DMS153 treated with DMSO at 0.1 percent for 48 hours (cell line): ENCODE results near the gene ANK3.
"Not testable (repeated sequence)": the region's sequence is repeated elsewhere in the genome, so short reads cannot be mapped to it uniquely, and the experiment has no call there.

Experiments
- DNase-seq: peaks from one replicate; lab custom pipeline; 2025; ENCODE audit not compliant: unreplicated experiment; lab: John Stamatoyannopoulos, UW

ANK3 gene

GRCh38 chr10:60041489-60042133 is 348.1 kb downstream of the ANK3 start:
- no peak for DNase-seq

DNA sequence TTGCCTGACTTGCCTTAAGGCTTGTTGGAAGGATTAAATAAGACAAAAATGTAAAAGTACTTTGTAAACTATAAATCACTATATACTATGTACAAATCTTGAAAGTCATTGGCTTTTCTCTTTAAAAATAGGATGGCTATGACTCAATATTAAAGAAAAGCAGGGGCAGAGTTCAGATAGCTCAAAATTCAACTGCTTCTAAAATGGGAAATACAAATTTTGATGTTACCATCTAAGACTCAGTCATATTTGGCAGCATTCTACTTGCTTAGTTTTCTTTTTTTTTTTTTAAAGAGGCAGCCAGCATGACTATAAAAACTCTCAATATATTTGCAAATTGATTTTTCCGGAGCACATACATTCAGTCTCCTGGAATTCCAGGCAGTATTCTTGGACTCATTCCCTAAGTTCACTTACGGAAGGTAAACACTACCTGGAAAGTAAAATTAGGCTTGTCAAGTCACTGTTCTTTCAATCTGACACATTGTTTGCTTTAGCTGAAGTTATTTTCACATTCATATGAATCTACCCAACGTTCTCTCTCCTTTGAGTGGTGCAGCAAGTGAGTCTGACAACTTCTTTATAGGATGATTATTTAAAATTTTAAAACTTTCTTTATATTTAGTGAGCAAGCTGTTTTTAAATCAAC is 349.5 kb downstream of the ANK3 start:
- DNase-seq: no peak

GRCh38 chr10:60035984-60036383 is 353.7 kb downstream of the ANK3 start:
- no peak for DNase-seq

GRCh38 chr10:60035375-60035774 is 354.3 kb downstream of the ANK3 start:
- DNase-seq: not testable (repeated sequence)

- DNase-seq: peak; percentile 54
Observed at GRCh38 chr10:60032723-60033122, 357.0 kb downstream of the ANK3 start.

DNA sequence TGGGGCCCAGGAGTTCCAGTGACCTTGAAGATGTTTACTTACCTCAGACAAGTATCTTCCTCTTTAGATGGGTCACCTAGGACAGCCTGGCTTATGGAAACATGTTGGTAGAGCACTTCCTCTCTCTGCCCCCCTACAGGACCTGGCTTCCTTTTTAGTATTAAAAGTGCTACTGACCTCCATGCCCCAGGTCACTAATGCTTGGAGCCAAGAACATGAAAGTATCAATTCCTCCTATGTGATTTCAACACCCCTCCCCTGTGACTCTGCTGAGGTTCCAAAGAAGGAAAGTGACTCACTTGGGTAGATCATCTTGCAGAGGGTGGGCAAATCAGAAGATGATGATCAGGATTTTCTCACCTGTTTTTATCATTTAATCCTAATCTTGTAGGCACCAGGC is 358.0 kb downstream of the ANK3 start:
- no peak for DNase-seq

- no peak for DNase-seq
Observed at GRCh38 chr10:60031183-60031582, 358.5 kb downstream of the ANK3 start.

DNA sequence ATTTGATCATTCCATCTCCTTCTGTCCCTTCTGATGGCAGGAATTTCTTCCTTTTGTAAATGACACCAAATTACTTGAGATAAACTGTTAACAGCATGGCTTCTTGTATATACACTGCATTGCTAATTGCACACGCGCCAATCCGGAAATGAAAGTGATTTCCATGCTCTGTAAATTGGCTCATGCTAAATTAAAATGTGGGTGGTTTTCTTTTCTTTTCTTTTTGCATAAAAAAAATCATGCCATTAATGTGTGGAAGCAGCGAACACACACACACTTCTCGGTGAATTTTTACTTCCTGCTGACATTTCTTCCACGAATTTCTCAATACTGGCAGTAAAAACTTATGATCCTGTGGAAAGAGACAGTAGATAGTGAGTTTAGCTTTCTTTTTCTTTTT is 360.2 kb downstream of the ANK3 start:
- no peak for DNase-seq

GRCh38 chr10:60028081-60028480 is 361.6 kb downstream of the ANK3 start:
- no peak for DNase-seq

GRCh38 chr10:60025279-60025678 is 364.4 kb downstream of the ANK3 start:
- DNase-seq: no peak

DNA sequence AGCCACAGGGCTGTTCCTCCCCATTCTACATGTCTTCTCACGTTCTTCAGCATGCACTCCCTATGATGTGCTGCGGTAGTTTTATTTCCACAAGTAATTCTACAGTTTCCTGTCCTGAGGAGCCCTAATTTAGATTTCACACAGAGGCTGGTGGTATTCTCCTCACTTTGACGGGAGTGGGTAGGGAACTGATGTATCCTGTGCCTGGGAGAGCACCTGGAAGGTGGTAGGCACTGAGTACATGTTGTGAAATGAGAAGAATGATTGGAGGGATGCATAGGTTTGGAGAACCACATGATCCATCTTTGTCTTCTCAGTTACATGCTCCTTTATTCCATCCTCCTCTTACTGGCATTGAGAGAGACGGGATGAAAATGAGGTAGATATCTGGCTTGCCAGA is 365.2 kb downstream of the ANK3 start:
- no peak for DNase-seq

DNA sequence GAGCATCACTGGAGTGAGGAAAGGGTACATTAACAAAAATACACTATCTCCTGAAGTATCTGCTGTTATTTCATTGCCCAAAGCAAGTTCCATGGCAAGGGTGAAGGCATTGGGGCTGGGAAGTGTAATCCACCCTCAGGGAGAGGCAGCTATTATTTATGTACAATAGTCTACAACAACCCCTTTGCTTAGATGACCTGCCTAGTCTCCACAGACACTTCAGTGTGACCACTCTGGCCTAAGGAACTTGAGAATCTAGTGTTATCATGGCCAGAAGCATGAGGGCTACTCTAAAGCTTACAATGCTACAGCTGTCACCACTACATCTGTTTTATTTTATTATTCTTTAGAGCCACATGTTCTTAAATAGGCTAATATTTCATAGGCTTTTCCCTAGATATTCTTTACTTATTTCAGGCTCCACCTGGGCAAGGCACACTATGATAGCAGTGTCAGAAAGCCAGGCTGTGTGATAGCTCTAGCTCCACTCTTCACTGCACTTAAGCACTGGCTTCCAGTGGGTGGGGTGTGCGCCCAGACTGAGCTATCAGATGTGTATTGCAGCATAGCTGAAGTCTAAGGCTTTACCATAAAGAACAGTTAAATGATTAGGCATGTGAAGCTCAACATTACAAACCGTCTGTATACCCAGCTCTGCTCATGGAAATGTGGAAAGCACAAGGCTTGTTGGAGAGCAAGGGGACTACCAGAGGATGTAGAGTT is 366.4 kb downstream of the ANK3 start:
- no peak for DNase-seq

DNA sequence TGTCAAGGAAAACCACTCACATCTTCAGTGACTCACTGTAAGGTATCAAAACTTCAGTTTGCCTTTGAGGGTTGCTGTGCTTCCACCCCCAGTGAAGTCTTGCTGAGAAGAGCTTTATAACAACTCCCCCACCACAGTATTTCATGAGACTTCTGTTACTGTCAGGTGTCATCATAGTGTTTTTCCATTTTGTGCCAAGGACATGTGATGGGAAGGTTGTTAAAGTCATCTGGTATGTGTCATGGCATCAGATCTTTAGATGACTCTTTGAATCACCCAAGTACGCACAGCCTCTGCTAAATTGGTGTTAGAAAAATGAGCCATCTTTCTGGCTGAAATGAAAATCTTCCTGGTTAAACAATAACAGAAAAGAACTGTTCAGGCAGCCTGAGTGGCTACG is 368.3 kb downstream of the ANK3 start:
- DNase-seq: no peak

GRCh38 chr10:60016794-60017193 is 372.9 kb downstream of the ANK3 start:
- no peak for DNase-seq

DNA sequence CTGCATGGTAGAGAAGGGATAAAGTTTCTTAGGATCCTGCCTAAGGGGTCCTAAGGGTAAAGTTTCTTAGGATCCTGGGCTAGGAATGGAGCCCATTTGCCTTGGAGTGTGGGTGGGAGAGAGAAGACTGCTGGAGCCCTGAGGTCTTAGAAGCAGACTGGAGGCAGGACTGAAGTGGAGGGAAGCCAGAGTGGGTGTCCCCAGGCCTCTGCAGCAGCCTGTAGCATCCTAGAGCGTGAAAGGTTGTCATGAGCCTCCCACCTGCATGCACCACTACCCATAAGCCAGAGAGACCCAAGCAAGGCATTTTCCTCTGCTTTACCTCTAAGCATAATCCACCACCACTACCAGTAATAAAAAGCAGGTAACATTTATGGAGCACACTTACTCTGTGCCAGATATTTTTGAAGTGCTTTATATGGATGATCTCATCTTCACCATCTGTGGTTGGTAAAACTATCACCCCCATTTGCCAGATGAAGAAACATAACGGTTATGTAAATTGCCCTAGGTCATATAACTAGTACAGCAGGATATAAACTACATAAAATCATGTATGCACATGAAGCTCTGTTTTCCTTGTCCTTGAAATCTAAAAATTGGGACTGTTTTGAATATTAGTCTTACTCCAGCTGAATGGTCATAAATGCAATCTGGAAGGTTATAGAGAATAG is 379.8 kb downstream of the ANK3 start:
- DNase-seq: no peak

DNA sequence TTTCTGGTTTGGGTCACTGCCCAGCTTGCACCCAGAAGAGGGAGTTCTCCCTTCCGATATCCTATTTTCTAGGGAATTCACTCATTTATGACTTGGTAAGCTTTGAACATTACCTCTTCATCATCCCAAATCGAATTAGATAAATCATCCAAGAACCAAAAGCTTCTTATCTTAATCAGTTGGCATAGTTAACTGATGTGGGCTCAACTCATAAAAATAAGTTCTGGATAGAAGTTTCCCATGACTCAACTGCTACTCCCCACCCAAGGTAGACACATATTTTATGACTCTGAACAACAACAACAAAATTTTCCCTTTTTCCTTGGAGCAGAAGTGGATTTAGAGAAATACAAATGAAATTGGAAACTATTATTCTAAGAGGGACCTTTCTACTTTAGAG is 380.4 kb downstream of the ANK3 start:
- no peak for DNase-seq

DNA sequence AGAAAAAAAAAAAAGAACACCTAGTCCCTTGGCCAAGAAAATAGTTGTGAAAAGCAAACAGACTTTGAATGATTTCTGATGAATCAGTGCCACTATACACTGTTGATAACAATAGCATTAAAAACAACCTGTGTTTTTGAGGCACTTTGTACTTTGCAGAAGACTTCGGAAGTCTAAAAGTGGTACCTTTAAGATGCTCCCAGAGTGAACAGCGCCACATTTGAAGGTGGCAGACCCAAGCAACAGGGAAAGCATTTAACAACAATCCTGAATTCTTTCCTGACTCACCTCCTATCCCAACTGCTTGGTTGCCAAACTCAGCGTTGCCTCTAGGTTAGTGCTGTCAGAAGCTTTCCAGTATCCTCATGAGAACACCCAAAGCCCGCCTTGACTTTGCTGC is 380.9 kb downstream of the ANK3 start:
- DNase-seq: no peak

- no peak for DNase-seq
Observed at GRCh38 chr10:60006062-60006461, 383.6 kb downstream of the ANK3 start.

GRCh38 chr10:60003651-60004523 is 385.8 kb downstream of the ANK3 start:
- DNase-seq: no peak

DNA sequence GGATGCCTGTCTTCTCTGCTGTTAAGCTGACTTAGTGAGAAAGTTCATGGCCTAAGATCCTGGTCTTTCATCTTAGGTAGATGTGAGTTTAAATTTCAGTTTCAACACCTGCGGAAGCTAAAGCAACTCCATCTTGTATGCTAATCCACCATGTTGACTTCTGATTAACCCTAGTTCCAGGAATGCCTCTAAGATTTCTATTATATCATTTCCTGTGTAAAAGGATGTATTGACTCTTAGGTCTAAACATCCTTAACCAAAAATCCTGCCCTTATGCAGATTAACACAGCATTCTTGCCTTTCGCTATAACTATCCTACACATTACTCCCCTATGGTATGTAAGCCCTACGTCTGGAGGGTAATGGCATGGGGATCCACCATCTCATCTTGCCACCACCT is 388.9 kb downstream of the ANK3 start:
- DNase-seq: no peak
